EL (cell line): ENCODE results near the gene DDX3X.
"Not testable (repeated sequence)": the region's sequence is repeated elsewhere in the genome, so short reads cannot be mapped to it uniquely, and the experiment has no call there.

Experiments
- DNase-seq: peaks from one replicate; pipeline ENCODE4 v3.0.0-alpha.2; 2016

Gene DDX3X

DNA sequence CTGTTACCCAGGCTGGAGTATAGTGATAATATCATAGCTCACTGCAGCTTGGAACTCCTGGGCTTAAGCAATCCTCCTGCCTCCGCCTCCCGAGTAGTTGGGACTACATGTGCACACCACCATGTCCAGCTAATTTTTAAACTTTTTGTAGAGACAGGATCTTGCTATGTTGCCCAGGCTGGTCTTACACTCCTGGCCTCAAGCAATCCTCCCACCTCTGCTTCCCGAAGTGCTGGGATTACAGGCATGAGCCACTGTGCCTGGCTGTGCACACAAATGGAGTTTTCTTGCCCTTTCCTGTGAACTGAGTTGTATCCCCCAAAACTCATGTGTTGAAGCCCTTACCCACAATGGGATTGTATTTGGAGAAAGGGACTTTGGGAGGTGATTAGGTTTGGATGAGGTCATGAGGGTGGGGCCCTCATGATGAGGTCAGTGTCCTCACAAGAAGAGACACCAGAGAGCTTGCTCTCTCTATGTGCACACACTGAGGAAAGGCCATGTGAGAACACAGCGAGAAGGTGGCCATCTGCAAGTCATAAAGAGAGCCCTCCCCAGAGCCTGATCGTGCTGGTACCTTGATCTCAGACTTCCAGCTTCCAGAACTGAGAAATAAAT lies 40.1 kb downstream of the DDX3X start:
- DNase-seq, result no peak

DNA sequence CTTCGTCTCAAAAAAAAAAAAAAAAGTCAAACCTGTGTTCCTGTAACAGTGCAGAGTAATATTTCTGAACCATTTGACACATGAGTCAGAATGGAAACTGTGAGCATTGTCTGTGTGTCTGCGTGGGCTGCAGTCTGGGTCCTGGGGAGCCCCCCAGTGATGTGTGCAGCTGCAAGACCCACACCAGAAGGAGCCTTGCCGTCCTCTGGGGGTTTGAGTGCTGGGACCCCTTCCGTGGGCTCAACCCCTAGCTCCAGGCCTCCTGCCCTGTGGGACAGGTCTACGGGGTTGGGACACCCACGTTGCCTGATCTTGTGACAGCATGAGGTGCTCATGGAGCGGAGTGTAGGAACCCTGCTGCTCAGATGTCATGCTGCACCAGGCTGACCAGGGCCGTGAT lies 43.7 kb downstream of the DDX3X start:
- DNase-seq, result no peak

DNA sequence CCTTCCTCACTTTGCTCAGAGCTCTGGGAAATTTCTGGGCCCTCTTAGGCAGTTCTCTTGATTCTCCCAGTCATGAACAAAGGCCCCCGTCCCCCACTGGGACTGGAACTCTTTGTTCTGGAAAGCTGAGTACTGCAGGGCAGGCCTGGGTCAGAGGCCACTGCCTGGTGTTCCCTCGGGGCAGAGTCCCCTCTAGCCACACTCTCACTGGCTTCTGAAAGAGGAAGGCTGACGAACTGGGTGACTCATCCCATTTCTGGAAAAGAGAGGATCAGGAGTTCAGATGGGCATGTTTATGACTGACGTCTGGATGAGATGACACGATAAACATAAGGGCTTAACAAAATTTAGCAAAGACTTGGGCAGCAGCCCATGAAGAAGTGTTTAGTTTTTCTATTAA lies 47.7 kb downstream of the DDX3X start:
- DNase-seq, result peak; percentile 80

DNA sequence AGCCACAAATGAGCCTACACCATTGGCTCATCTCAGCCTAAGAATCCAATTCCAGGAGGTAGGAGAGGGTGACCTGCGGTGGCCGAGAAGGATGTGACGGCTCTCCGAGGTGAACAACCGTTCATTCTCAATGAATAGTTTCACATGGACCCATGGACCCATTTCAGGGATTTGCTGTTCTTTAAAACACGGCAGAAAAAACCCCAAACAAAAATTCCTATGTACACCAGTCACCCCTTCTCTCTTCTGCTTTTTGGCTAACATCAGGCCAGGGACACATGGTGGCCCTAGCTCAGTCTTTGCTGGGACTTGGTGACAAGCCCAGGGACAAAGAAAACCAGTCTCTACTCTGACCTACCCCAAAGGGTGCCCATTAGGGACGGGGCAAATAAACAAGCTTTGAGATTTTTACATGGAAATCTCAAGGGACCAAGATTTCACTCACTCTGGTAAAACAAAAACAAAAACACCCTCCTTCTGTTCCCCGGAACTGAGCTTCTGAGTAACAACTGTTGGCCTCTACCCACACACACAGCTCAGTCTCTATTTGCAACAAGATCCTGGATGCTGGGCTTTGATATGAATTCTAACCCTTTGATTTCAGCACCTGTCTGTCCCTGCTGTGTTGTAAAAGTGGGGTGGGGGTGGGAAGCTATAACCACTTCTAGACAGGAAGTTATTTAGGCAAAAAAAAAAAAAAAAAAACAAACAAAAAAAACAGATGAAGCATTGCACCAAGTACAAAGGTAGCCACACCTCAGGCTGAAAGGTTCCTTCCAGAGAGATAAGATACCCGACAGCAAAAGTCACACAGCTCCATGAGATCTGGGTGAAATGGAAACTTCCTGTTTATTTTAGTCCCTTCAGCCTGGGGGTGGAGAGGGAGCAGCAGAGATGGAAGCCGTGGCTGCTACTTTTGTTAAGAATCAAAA lies 49.0 kb downstream of the DDX3X start:
- DNase-seq, result peak; percentile 17

DNA sequence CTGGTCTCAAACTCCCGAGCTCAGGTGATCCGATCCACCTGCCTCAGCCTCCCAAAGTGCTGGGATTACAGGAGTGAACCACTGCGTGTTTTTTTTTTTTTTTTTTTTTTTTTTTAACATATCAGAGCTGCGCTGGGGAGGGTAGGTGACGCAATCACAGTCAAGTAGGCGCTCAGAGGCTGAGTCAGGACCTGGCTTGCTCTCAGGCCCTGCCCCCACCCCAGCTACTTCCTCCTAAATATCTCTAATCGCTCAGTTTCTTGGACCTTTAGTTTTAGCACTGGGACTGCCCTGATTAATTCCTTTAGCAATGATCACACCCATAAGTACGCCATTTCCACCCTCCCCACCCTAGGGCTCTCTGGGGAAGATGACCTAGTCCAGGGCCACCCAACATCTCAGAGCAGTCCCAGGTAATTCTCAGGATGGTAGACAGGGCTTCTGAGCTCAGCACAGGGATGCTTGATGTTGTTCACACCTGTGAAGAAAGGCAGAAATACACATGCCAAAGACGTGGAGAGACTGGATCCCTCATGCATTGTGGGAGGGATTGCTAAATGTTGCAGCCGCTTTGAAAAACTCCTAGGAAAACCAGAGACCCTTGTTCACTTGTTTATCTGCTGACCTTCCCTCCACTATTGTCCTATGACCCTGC lies 50.2 kb downstream of the DDX3X start:
- peak; percentile 81 for DNase-seq

DNA sequence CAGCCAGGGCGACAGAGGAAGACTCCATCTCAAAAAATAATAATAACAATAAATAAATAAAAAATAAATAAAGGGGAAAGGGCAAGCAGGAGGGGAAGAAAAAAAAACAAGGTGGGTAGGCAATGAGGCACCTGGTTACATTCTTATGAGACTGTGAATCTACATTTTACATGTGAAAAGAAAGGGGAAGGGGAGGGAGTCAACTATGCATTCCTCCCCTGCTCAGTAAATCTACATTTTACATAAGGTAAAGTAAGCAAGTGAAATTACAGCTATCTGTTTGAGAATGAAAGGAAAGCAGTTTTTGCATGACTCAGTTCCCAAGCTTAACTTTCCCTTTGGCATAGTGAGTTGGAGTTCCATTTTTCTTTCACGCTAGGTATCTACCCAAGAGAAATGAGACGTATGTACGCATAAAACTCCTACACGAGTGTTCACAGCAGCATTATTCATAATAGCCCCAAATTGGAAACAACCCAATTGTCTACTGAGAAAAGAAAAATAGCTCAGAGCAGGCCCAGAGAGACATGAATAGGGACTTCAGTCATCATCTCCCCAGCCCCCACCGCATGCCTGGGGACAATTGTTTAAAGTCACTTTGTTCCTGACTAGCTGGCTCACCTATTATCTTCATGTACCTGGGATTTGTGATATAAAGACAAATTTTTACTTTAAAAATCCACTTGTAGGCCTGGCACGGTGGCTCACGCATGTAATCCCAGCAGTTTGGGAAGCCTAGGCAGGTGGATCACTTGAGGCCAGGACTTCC lies 52.4 kb downstream of the DDX3X start:
- DNase-seq, result no peak

- DNase-seq, result no peak
Observed at GRCh38 chrX:41388543-41388942, 54.6 kb downstream of the DDX3X start.

- DNase-seq, result no peak
Observed at GRCh38 chrX:41389311-41389888, 55.4 kb downstream of the DDX3X start.

- DNase-seq, result not testable (repeated sequence)
Observed at GRCh38 chrX:41390576-41390975, 56.6 kb downstream of the DDX3X start.

- DNase-seq, result no peak
Observed at GRCh38 chrX:41391606-41392005, 57.6 kb downstream of the DDX3X start.

DNA sequence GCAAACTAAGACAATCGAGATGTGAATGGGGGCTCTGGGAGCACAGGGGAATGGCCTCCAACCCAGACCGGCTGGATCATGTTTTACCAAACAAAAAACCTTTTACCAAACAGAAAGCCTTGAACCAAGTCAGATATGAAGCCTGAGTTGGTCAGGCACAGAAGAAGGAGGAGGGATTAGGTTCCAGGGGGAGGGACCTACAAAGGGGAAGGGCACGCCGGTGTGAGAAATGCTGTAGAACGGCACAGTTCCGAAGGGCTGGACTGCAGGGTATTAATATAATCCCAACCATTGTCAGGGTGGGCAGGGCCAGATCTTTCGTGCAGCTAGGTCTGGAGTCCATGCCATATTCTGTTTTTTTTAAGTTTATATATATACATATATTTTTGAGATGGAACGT lies 60.3 kb downstream of the DDX3X start:
- DNase-seq, result no peak

- no peak for DNase-seq
Observed at GRCh38 chrX:41397219-41397618, 63.3 kb downstream of the DDX3X start.

- DNase-seq, result no peak
Observed at GRCh38 chrX:41397768-41398167, 63.8 kb downstream of the DDX3X start.

DNA sequence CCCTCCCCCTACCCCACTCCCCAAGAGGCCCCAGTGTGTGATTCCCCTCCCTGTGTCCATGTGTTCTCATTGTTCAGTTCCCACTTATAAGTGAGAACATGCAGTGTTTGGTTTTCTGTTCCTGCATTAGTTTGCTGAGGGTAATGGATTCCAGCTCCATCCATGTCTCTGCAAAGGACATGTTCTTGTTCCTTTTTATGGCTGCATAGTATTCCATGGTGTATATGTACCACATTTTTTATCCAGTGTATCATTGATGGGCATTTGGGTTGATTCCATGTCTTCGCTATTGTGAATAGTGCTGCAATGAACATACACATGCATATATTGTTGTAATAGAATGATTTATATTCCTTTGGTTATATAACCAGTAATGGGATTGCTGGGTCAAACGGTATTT lies 68.6 kb downstream of the DDX3X start:
- not testable (repeated sequence) for DNase-seq

DNA sequence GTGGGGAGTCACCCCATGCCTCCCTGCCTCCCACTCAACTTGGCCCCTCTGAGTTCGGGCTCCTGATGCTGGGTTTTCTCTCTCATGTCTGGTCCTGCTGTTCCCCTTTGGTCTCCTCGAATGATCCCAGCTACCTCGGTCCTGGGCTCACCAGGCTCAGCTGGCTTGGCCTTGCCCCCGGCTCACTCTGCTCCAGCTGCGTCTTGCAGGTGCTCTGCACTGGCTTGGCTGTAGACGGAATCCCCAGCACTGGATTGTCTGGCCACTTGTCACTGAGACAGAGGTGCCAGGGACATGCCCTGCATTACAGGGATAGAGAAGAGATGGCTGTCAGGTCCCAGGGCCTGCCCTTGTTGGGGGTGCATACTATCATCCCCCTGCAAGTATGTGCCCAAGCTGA lies 71.6 kb downstream of the DDX3X start:
- no peak for DNase-seq

GRCh38 chrX:41406201-41406600 lies 72.2 kb downstream of the DDX3X start:
- DNase-seq, result peak; percentile 43

DNA sequence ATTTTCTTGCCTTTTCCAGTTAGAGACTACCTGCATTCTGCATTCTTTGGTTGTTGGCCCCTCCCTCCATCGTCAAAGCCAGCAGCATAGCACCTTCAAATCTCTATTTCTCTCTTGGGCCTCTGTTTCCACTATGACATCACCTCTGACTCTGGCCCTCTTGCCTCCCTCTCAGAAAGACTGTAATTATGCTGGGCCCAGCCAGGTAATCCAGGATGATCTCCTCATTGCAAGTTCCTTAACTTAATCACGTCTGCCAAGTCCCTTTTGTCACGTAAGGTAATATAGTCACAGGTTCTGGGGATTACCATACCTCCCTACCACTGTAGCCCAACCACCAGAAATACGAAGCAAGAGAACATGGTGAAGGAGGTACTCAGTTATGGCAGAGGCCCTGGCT lies 73.9 kb downstream of the DDX3X start:
- no peak for DNase-seq

- DNase-seq, result no peak
Observed at GRCh38 chrX:41408576-41408975, 74.6 kb downstream of the DDX3X start.

DNA sequence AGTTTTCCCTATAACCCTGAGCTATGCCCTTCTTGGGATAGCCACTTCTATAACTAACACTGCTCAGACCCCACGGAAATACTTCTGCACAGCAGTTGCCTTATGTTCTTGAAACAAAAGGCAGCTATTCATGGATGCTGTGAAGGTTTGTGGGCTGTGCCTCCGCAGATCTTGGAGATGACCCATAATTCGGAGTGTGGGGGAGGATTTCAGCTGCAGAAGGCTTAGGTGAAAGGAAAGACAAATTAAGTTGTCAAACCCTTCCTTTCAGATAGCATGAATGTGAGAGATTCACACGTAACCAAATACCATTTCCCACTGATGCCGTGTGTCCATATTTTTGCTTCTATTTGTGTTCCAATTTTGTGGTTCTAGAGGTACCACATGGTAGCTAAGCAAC lies 75.0 kb downstream of the DDX3X start:
- DNase-seq, result no peak

- not testable (repeated sequence) for DNase-seq
Observed at GRCh38 chrX:41411222-41411621, 77.3 kb downstream of the DDX3X start.

DNA sequence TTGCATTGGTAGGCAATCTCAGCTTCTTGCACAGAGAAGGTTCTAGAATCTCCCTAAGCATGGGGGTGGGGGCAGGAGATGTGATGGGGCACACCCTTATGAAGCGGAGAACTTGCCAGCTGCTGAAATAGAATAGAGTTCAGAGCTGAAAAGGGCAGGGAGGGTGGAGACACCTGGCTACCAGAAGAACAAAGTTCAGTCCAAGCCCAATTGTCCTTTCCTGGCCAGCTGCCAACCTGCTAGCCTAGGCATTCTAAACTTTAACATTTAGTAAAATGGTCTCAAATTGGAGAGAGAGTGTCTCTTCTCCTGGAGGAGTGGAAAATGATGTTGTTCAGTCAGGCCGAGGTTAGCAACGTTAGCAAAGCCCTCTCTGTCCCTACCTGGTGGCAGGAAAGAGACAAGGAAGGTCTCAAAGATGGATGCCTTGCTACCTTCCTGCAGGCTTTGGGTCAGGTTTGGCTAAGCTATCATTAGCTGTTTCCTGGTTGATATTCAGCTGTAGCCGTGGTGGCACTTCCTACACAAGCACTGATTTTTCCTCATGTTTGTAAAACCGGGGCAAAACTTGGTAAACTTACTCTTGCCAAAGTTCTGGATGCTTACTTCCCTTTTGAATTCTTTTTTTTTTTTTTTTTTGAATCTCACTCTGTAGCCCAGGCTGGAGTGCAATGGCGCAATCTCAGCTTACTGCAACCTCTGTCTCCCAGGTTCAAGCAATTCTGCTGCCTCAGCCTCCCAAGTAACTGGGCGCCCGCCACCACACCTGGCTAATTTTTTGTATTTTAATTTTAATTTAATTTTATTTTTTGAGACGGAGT lies 78.5 kb downstream of the DDX3X start:
- no peak for DNase-seq
